Suprapubic skin (tissue), 4 donors: ENCODE data around the gene NCBP3. TPM values are rescaled to one million over a fixed set of nuclear protein-coding genes. Genes with fewer than 3 reads are reported as not detected.

ENCODE experiments used
- DNase-seq, 2 donors: peaks; one replicate each; pipeline ENCODE4 v3.0.0-alpha.2; 2019; ENCODE audit warnings: low spot score in 2 of 2
- H3K27ac ChIP-seq: fragments of 200-600 bp; sonication (generic); one replicate; pipeline ENCODE4 v1.5.1; 2019
- H3K27me3 ChIP-seq: fragments of 200-600 bp; sonication (generic); one replicate; pipeline ENCODE4 v1.5.1; 2019
- H3K36me3 ChIP-seq: fragments of 200-600 bp; sonication (generic); one replicate; pipeline ENCODE4 v1.5.1; 2019
- H3K4me1 ChIP-seq: fragments of 200-600 bp; sonication (generic); one replicate; pipeline ENCODE4 v1.5.1; 2019
- H3K4me3 ChIP-seq: fragments of 200-600 bp; sonication (generic); one replicate; pipeline ENCODE4 v1.5.1; 2019; ENCODE audit warnings: mild to moderate bottlenecking
- H3K9me3 ChIP-seq: fragments of 200-600 bp; sonication (generic); one replicate; pipeline ENCODE4 v1.5.1; 2019
- CTCF ChIP-seq, 2 donors: fragments of 200-600 bp in 1 of 2; fragments of 450-650 bp in 1 of 2; sonication (generic) in 1 of 2; IDR thresholded peaks; one replicate each; pipeline ENCODE4 v1.5.1; 2016 to 2019; ENCODE audit warnings: antibody characterized with exemption in 2 of 2, mild to moderate bottlenecking in 1 of 2, moderate library complexity in 1 of 2
- EP300 ChIP-seq: sonication (generic); formaldehyde crosslinking; IDR thresholded peaks from one replicate; pipeline ENCODE4 v1.6.1; 2017; ENCODE audit warnings: antibody characterized with exemption
- POLR2A ChIP-seq, 2 donors: fragments of 450-650 bp; IDR thresholded peaks; one replicate each; pipeline ENCODE4 v1.6.1; 2017; ENCODE audit warnings: antibody characterized with exemption in 2 of 2, mild to moderate bottlenecking in 2 of 2, moderate library complexity in 2 of 2
- POLR2AphosphoS5 ChIP-seq, 3 donors: sonication (generic); formaldehyde crosslinking; IDR thresholded peaks; one replicate each; pipeline ENCODE4 v1.6.1; 2017; ENCODE audit warnings: antibody characterized with exemption in 3 of 3
- WGBS: methylation state at CpG from one replicate; pipeline ENCODE4 v1.1.5; 2018; 5-methylcytosine and 5-hydroxymethylcytosine counted together
- total RNA-seq, 4 donors: library from RNA; depleted of rRNA; stranded (reverse); fragments of >200 nt; gene quantifications; one replicate each; pipeline ENCODE4 v1.1.0, GENCODE V29; 2016

The NCBP3 gene
- total RNA-seq, 4 donors from 2014 or later, result 15.4 to 41.8 (median 26.1) TPM

- H3K27me3 ChIP-seq, result no peaks in the 10 kb centered on the region
Observed at GRCh38 chr17:3866276-3866675, 20.2 kb upstream of the NCBP3 start.

GRCh38 chr17:3865176-3865575 lies 19.1 kb upstream of the NCBP3 start:
- Histone ChIP-seq H3K36me3 (peaks cover 30% of the 10 kb centered on the region), H3K27me3 (no peaks in the 10 kb centered on the region), H3K27ac (no peak overlapping the region), H3K4me3 (no peak overlapping the region), H3K9me3 (no peaks in the 10 kb centered on the region), H3K4me1 (no peaks in the 10 kb centered on the region)
- no peak for DNase-seq
- TF ChIP-seq POLR2AphosphoS5 (IDR thresholded peaks at IDR 0.05), result no peak
- no peak for TF ChIP-seq EP300
- TF ChIP-seq CTCF (IDR thresholded peaks at IDR 0.05), result no peak
- 53% methylated on average over 4 of the region's 8 CpGs for WGBS

More at GRCh38 chr17:3866276-3866675, 20.2 kb upstream of the NCBP3 start:
- Histone ChIP-seq H3K27ac (no peak overlapping the region), H3K4me1 (peaks cover 5% of the 10 kb centered on the region), H3K4me3 (no peak overlapping the region), H3K36me3 (peaks cover 19% of the 10 kb centered on the region), H3K9me3 (no peaks in the 10 kb centered on the region)
- DNase-seq, result no peak
- WGBS, result 70% methylated on average over 20 of the region's 21 CpGs
- TF ChIP-seq EP300 (no peak), POLR2AphosphoS5 (IDR thresholded peaks at IDR 0.05) (no peak), POLR2A (IDR thresholded peaks at IDR 0.05) (no peak), CTCF (IDR thresholded peaks at IDR 0.05) (no peak)

- 95% methylated on average over 10 of the region's 10 CpGs for WGBS
- no peak overlapping the region for H3K4me3 ChIP-seq
- no peak for DNase-seq
- H3K27me3 ChIP-seq, result no peaks in the 10 kb centered on the region
- TF ChIP-seq POLR2AphosphoS5 (IDR thresholded peaks at IDR 0.05) (no peak), POLR2A (IDR thresholded peaks at IDR 0.05) (no peak), EP300 (no peak), CTCF (IDR thresholded peaks at IDR 0.05) (no peak)
- H3K4me1 ChIP-seq, result no peaks in the 10 kb centered on the region
- no peaks in the 10 kb centered on the region for H3K9me3 ChIP-seq
- H3K27ac ChIP-seq, result no peak overlapping the region
- peaks cover 30% of the 10 kb centered on the region for H3K36me3 ChIP-seq
Observed at GRCh38 chr17:3864534-3864933, 18.5 kb upstream of the NCBP3 start.

- WGBS, result 87% methylated on average over 23 of the region's 28 CpGs
- Histone ChIP-seq H3K4me1 (no peaks in the 10 kb centered on the region), H3K27ac (no peak overlapping the region), H3K9me3 (no peaks in the 10 kb centered on the region), H3K4me3 (no peak overlapping the region), H3K27me3 (no peaks in the 10 kb centered on the region), H3K36me3 (peaks cover 27% of the 10 kb centered on the region)
- DNase-seq, result no peak
- TF ChIP-seq POLR2AphosphoS5 (IDR thresholded peaks at IDR 0.05) (no peak), CTCF (IDR thresholded peaks at IDR 0.05) (no peak), POLR2A (IDR thresholded peaks at IDR 0.05) (no peak), EP300 (no peak)
Observed at GRCh38 chr17:3861761-3862681, 16.0 kb upstream of the NCBP3 start.

GRCh38 chr17:3860939-3861700 lies 15.1 kb upstream of the NCBP3 start:
- no peak for DNase-seq
- WGBS, result 95% methylated on average over 30 of the region's 30 CpGs
- Histone ChIP-seq H3K9me3 (no peaks in the 10 kb centered on the region), H3K36me3 (peaks cover 27% of the 10 kb centered on the region), H3K27me3 (no peaks in the 10 kb centered on the region), H3K27ac (no peak overlapping the region), H3K4me1 (no peaks in the 10 kb centered on the region), H3K4me3 (no peak overlapping the region)
- TF ChIP-seq POLR2AphosphoS5 (IDR thresholded peaks at IDR 0.05) (no peak), EP300 (no peak), CTCF (IDR thresholded peaks at IDR 0.05) (no peak), POLR2A (IDR thresholded peaks at IDR 0.05) (no peak)
